ENCODE results near the gene ARHGEF11. TPM values are rescaled to one million over a fixed set of nuclear protein-coding genes. Genes with fewer than 3 reads are reported as not detected.

Gene ARHGEF11
- total and polyA plus RNA-seq, 9 of the 15 experiments (the other 6 are each of a cell fraction or from before 2014, with no cell fraction given): 0.14 to 15.5 (median 9.0) TPM

DNA sequence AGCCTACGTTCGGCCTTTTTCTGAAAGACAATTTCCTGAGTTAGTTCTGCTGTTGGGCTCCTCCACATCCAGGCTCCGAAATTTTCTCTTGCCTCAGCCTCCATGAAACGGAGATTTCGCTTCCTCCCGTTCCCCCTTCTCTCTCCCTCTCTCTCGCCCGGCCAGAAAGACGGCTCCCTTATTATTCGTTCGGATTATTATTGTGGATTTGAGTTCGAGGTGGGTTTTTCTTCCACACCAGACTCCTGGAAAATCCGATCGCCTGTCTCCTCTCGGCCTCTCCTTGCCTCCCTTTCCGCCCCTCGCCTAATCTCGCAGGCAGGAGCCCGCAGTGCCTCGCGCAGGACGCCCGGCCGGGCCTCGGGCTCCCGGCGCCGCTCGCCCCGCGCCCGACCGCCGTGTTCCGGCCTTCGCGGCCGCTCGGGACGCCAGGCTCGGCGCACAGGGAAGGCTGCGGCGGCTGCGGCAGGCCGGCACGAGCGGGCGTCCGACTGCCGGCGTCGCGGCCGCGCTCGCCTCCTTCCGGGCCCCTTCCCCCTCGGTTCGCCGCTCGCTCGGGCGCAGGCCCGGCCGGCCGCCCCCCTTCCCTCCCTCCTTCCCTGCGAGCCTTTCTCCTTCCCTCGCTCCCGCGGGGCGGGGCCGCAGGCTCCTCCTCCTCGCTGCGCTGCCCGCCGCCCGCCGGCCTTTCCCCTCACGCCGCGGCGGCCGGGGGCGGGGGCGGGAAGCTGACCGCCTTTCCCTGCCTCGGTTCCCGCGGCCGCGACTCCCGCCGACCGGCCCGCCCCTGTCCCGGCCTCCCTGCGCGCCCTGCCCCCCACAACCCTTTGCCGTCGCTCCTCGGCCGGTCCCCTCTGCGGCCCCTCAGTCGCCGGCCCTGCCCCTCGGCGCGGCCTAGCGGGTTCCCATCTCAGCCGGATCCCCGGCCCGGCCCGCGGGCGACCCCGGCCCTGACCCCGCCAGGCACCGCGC is at the start of gene ARHGEF11 (continued):
- no peak; the same call in 1 of the 2 replicates for TF ChIP-seq RNF2 (IDR thresholded peaks at IDR 0.05)
- no peak for TF ChIP-seq RFX7 (CRISPR knock-in tag; IDR thresholded peaks at IDR 0.05)
- TF ChIP-seq FOXK1 (CRISPR knock-in tag; IDR thresholded peaks at IDR 0.05; ENCODE audit: borderline replicate concordance): no peak
- no peak for TF ChIP-seq ATF3 (IDR thresholded peaks at IDR 0.05)
- TF ChIP-seq ATF3 (CRISPR knock-in tag; conservative IDR thresholded peaks at IDR 0.05): no peak
- TF ChIP-seq, protein P1, sequence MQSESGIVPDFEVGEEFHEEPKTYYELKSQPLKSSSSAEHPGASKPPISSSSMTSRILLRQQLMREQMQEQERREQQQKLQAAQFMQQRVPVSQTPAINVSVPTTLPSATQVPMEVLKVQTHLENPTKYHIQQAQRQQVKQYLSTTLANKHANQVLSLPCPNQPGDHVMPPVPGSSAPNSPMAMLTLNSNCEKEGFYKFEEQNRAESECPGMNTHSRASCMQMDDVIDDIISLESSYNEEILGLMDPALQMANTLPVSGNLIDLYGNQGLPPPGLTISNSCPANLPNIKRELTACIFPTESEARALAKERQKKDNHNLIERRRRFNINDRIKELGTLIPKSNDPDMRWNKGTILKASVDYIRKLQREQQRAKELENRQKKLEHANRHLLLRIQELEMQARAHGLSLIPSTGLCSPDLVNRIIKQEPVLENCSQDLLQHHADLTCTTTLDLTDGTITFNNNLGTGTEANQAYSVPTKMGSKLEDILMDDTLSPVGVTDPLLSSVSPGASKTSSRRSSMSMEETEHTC (IDR thresholded peaks at IDR 0.05): no peak
- TF ChIP-seq ZNF444 (CRISPR knock-in tag; IDR thresholded peaks at IDR 0.05): no peak
- TF ChIP-seq, protein P2, sequence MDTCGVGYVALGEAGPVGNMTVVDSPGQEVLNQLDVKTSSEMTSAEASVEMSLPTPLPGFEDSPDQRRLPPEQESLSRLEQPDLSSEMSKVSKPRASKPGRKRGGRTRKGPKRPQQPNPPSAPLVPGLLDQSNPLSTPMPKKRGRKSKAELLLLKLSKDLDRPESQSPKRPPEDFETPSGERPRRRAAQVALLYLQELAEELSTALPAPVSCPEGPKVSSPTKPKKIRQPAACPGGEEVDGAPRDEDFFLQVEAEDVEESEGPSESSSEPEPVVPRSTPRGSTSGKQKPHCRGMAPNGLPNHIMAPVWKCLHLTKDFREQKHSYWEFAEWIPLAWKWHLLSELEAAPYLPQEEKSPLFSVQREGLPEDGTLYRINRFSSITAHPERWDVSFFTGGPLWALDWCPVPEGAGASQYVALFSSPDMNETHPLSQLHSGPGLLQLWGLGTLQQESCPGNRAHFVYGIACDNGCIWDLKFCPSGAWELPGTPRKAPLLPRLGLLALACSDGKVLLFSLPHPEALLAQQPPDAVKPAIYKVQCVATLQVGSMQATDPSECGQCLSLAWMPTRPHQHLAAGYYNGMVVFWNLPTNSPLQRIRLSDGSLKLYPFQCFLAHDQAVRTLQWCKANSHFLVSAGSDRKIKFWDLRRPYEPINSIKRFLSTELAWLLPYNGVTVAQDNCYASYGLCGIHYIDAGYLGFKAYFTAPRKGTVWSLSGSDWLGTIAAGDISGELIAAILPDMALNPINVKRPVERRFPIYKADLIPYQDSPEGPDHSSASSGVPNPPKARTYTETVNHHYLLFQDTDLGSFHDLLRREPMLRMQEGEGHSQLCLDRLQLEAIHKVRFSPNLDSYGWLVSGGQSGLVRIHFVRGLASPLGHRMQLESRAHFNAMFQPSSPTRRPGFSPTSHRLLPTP (IDR thresholded peaks at IDR 0.05; ENCODE audit: borderline replicate concordance, extremely low read depth, insufficient read length): no peak
- TF ChIP-seq, protein P3, sequence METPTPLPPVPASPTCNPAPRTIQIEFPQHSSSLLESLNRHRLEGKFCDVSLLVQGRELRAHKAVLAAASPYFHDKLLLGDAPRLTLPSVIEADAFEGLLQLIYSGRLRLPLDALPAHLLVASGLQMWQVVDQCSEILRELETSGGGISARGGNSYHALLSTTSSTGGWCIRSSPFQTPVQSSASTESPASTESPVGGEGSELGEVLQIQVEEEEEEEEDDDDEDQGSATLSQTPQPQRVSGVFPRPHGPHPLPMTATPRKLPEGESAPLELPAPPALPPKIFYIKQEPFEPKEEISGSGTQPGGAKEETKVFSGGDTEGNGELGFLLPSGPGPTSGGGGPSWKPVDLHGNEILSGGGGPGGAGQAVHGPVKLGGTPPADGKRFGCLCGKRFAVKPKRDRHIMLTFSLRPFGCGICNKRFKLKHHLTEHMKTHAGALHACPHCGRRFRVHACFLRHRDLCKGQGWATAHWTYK (CRISPR knock-in tag; IDR thresholded peaks at IDR 0.05): 0 out of 2 replicates have a peak, but pooled peaks have one; percentile 11
- TF ChIP-seq BRD4 (IDR thresholded peaks at IDR 0.05): no peak
- TF ChIP-seq CGGBP1 (CRISPR knock-in tag; IDR thresholded peaks at IDR 0.05): no peak
- no peak for TF ChIP-seq CSDE1 (IDR thresholded peaks at IDR 0.05)
- TF ChIP-seq ZKSCAN3 (CRISPR knock-in tag; IDR thresholded peaks at IDR 0.05): no peak
- TF ChIP-seq ZNF398 (CRISPR knock-in tag; IDR thresholded peaks at IDR 0.05): no peak
- no peak for TF ChIP-seq POLR2AphosphoS2 (IDR thresholded peaks at IDR 0.05; ENCODE audit: low read length)
- TF ChIP-seq RBFOX2 (IDR thresholded peaks at IDR 0.05; ENCODE audit: low read depth, low read length): peak; percentile 84
- no peak for TF ChIP-seq TAF15 (IDR thresholded peaks at IDR 0.05; ENCODE audit: low read depth, low read length)
- 0 out of 2 replicates have a peak, but pooled peaks have one; percentile 22 for TF ChIP-seq TARDBP (IDR thresholded peaks at IDR 0.05)
- TF ChIP-seq NR2F6 (CRISPR knock-in tag; IDR thresholded peaks at IDR 0.05): no peak

Data from K562 (cell line).